Ovary (tissue), 9 donors: ENCODE data around the gene CAMKK2. TPM values are rescaled to one million over a fixed set of nuclear protein-coding genes. Genes with fewer than 3 reads are reported as not detected.

Source experiments
- DNase-seq, 5 donors: peaks; one replicate each; pipeline ENCODE4 v3.0.0-alpha.2; 2019 to 2020
- H3K27ac ChIP-seq, 2 donors: fragments of 200-600 bp; one replicate each; pipeline versions ENCODE4 v1.5.1 to v1.8.0; 2019 to 2022
- H3K27me3 ChIP-seq: fragments of 200-600 bp; one replicate; pipeline ENCODE4 v1.8.0; 2022
- H3K36me3 ChIP-seq: fragments of 200-600 bp; sonication (generic); one replicate; pipeline ENCODE4 v1.5.1; 2019
- H3K4me1 ChIP-seq: one replicate; pipeline ENCODE4 v1.8.1; 2013; ENCODE audit warnings: mild to moderate bottlenecking, moderate library complexity; ENCODE audit not compliant: insufficient read depth
- H3K4me3 ChIP-seq: fragments of 200-600 bp; sonication (generic); one replicate; pipeline ENCODE4 v1.5.1; 2017
- H3K9me3 ChIP-seq, 2 donors: fragments of 200-600 bp in 1 of 2; sonication (generic) in 1 of 2; one replicate each; pipeline versions ENCODE4 v1.5.1 to v1.8.1; 2013 to 2019; ENCODE audit warnings: mild to moderate bottlenecking in 1 of 2, moderate library complexity in 1 of 2
- EP300 ChIP-seq: sonication (generic); formaldehyde crosslinking; IDR thresholded peaks from one replicate; pipeline ENCODE4 v1.6.1; 2017; ENCODE audit warnings: antibody characterized with exemption
- POLR2A ChIP-seq: fragments of 450-650 bp; IDR thresholded peaks from one replicate; pipeline ENCODE4 v1.6.1; 2017; ENCODE audit warnings: antibody characterized with exemption, mild to moderate bottlenecking, moderate library complexity
- WGBS, 3 donors: extraction: QIAGEN DNeasy Blood & Tissue Kit in 1 of 3; methylation state at CpG; one replicate each; pipeline versions ENCODE4 v1.1.5 to v1.1.7; 2013 to 2017; 5-methylcytosine and 5-hydroxymethylcytosine counted together
- intact Hi-C, 4 donors: fragments of 100-400 bp; cut with DNase I; formaldehyde crosslinking; loops; one replicate each; pipeline versions ENCODE4 v1.11.0 to v1.15.1; 2022 to 2023
- polyA plus RNA-seq, 2 donors: library from polyadenylated mRNA; stranded (reverse); fragments of 200-250 nt in 1 of 2; fragments of 350-450 nt in 1 of 2; fragmentation: Illumina TruSeq in 1 of 2; extraction: RNeasy Lipid Tissue Mini Kit (QIAGEN cat#74804) in 1 of 2; gene quantifications; one replicate each; pipeline ENCODE4 v1.2.3, GENCODE V29; 2013 to 2014
- total RNA-seq, 7 donors: library from RNA; depleted of rRNA in 2 of 7; stranded (reverse); fragments of >200 nt in 2 of 7; fragmentation: NEBNext Ultra II Directional in 3 of 7; extraction: Animal tissue kit (Norgen Biotek cat#: 25700) in 3 of 7; gene quantifications; one replicate each; pipeline versions ENCODE4 v1.1.0 to v1.2.4, GENCODE V29; 2016 to 2023
- TF ChIP-seq, protein P1 (sequence below), 3 donors: fragments of 450-650 bp in 2 of 3; fragments of 200-600 bp in 1 of 3; IDR thresholded peaks; one replicate each; pipeline versions ENCODE4 v1.5.1 to v1.8.0; 2016 to 2022; ENCODE audit warnings: antibody characterized with exemption in 3 of 3, mild to moderate bottlenecking in 1 of 3
- donor health status: DM: no; HTN: no; CAD: no; lungs with moderate emphysema.
- donor health status: DM: no; HTN: no; CAD: no.
- donor health status: Bipolar disorder and iron deficiency.
- donor health status: DM: yes; HTN: yes; CAD: no.
- donor health status: DM: no; HTN: no; CAD: no.
- donor health status: DM: yes; HTN: yes; CAD: no.

Gene CAMKK2
- total and polyA plus RNA-seq, 9 donors = 19.0 to 44.6 (median 38.0) TPM

DNA sequence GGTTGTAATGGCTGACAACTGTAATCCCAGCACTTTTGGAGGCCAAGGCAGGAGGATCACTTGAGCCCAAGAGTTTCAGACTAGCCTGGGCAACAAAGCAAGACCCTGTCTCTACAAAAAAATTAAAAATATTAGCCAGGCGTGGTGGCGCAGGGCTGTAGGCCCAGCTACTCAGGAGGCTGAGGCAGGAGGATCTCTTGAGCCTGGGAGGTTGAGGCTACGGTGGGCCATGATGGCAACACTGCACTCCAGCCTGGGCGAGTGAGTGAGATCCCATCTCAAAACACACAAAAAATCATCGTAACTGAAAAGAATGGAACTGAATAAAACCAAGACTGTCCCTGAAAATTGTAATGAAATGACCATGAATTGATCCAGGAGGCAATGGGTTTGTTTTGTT lies 6.1 kb downstream of the CAMKK2 start:
- intact Hi-C loops = no loop called here
- no peak for DNase-seq
- Histone ChIP-seq H3K4me3 (no peak overlapping the region), H3K27ac (peak overlapping the region; percentile 44 to 78), H3K27me3 (no peaks in the 10 kb centered on the region), H3K9me3 (no peaks in the 10 kb centered on the region), H3K4me1 (peaks cover 23% of the 10 kb centered on the region), H3K36me3 (no peaks in the 10 kb centered on the region)
- 97 to 98% (median 98%) methylated on average over 5 of the region's 5 CpGs for WGBS, 3 donors
- no peak for TF ChIP-seq EP300
- TF ChIP-seq, protein P1, sequence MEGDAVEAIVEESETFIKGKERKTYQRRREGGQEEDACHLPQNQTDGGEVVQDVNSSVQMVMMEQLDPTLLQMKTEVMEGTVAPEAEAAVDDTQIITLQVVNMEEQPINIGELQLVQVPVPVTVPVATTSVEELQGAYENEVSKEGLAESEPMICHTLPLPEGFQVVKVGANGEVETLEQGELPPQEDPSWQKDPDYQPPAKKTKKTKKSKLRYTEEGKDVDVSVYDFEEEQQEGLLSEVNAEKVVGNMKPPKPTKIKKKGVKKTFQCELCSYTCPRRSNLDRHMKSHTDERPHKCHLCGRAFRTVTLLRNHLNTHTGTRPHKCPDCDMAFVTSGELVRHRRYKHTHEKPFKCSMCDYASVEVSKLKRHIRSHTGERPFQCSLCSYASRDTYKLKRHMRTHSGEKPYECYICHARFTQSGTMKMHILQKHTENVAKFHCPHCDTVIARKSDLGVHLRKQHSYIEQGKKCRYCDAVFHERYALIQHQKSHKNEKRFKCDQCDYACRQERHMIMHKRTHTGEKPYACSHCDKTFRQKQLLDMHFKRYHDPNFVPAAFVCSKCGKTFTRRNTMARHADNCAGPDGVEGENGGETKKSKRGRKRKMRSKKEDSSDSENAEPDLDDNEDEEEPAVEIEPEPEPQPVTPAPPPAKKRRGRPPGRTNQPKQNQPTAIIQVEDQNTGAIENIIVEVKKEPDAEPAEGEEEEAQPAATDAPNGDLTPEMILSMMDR (IDR thresholded peaks at IDR 0.05) = no peak
- TF ChIP-seq POLR2A = no peak

DNA sequence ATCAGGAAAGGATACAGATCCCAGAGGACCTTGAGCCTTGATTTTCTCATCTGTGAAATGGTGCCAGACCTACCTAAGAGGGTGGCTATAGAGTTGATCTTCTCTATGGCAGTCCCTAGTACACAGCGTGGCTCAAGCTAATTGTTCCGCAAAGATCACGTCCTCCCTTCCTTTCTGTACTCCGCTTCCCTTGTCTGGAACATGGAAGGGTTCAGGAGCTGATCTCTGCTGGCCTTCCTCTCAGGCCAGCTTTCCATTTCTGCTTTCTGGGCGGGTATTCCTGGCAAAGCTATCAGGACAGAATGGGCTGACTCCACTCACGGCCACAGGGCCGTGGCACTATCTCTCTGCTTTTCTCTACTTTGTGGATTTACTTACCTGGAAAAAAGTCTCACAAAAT lies 6.5 kb downstream of the CAMKK2 start:
- H3K27me3 ChIP-seq = no peaks in the 10 kb centered on the region
- DNase-seq = peak in 1 of 5 donors; percentile 8
- H3K4me1 ChIP-seq = peaks cover 23% of the 10 kb centered on the region
- 83 to 88% (median 85%) methylated on average over 7 of the region's 7 CpGs for WGBS, 3 donors
- TF ChIP-seq, protein P1 (IDR thresholded peaks at IDR 0.05) = no peak
- TF ChIP-seq POLR2A (no peak), EP300 (no peak)
- no peaks in the 10 kb centered on the region for H3K9me3 ChIP-seq
- no peak overlapping the region for H3K4me3 ChIP-seq
- H3K27ac ChIP-seq = peak overlapping the region; percentile 44 to 78
- intact Hi-C loops = loop anchor here in 1 of 4 donors (5.0 kb wide), 1 partner anchor 48 kb away; no protein-coding TSS in a partner anchor
- no peaks in the 10 kb centered on the region for H3K36me3 ChIP-seq

DNA sequence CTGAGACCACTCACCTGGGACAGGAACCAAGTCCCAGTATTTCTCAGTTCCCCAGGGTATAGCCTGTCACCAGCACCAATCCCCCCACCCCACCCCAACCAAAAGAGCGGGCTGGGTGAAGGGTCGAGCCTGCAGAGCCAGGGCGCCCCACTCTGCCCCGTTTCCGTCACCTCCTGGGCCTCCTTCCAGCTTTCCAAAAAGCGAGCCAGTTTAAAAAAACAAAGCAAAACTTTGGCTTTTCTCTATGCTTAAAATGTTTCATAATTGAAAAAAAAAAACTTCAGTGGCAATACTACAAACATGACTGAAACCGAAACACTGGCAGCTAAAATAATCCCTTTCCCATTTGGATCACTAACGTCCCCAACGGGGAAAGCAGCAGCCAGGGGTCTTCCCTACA lies 7.5 kb downstream of the CAMKK2 start:
- 3 to 7% (median 5%) methylated on average over 9 of the region's 9 CpGs for WGBS, 3 donors
- intact Hi-C loops = loop anchor here in 1 of 4 donors (5.0 kb wide), 1 partner anchor 47 kb away; no protein-coding TSS in a partner anchor
- DNase-seq = peak; percentile 76 to 87 (median 81)
- TF ChIP-seq EP300 (no peak), POLR2A (no peak)
- TF ChIP-seq, protein P1 (IDR thresholded peaks at IDR 0.05) = no peak
- Histone ChIP-seq H3K36me3 (no peaks in the 10 kb centered on the region), H3K4me3 (peak overlapping the region; percentile 11), H3K27ac (peak overlapping the region; percentile 44 to 78), H3K4me1 (peaks cover 28% of the 10 kb centered on the region), H3K27me3 (no peaks in the 10 kb centered on the region), H3K9me3 (no peaks in the 10 kb centered on the region)

DNA sequence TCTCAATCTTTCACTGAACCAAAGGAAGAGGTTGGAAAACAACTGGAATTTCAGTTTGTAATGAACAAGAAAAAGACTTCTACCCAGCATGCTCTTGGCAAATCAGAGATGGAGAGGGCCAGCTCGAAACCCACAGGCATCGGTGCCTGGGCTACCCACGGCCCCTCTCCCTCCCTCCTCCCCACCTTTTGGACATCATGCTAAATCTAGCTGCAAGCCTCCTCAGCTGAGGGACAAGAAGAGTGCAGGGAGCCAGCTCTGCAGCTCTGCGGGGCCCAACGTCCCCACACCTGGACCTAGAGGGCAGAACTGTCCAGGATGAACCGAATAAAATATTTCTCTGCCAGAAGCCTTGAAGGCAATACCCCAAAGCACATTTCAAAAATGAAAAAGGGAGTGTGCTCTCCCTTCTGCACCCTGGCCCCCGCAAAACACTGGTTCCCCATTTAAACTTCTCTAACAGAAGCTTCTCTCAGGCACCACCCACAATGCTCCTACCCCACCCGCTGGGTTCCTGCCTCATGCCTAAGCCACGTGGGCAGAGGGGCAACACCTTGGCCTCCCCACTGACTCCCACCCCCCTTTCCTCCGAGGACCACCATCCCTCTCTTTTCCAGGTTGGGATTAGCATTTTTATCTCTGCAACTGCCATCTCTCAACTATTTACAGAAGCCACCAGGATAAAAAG lies 8.2 kb downstream of the CAMKK2 start:
- WGBS, 3 donors = 34 to 36% (median 35%) methylated on average over 10 of the region's 10 CpGs
- Histone ChIP-seq H3K9me3 (no peaks in the 10 kb centered on the region), H3K27ac (peak overlapping the region; percentile 44 to 78), H3K4me1 (peaks cover 31% of the 10 kb centered on the region), H3K27me3 (no peaks in the 10 kb centered on the region), H3K36me3 (no peaks in the 10 kb centered on the region), H3K4me3 (no peak overlapping the region)
- peak in 1 of 5 donors; percentile 38 for DNase-seq
- TF ChIP-seq EP300 (no peak), POLR2A (no peak)
- TF ChIP-seq, protein P1 (IDR thresholded peaks at IDR 0.05) = no peak
- intact Hi-C loops = loop anchor here in 1 of 4 donors (5.0 kb wide), 1 partner anchor 46 kb away; no protein-coding TSS in a partner anchor
